ENCODE measurements around the gene TMBIM4.

DNA sequence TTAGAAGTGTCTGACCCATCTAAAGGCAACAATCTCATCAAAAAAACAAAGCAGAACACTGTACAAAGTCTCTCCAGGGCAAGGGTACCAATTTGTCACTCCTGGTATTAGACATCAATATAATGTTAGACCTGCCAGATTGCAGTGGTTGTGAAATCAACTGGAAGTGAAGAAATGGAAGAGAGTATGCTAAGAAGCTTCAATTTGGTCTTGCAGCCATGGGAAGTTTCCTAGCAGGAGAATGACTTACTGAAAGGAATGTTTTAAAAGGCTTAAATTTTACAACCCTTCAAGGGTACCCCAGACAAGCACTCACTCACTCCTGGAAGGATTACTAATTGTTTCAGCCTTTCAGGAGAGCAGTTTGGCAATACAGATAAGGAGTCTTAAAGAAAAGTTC, 58.2 kb downstream of the TMBIM4 start:
- TF ChIP-seq, protein P1, sequence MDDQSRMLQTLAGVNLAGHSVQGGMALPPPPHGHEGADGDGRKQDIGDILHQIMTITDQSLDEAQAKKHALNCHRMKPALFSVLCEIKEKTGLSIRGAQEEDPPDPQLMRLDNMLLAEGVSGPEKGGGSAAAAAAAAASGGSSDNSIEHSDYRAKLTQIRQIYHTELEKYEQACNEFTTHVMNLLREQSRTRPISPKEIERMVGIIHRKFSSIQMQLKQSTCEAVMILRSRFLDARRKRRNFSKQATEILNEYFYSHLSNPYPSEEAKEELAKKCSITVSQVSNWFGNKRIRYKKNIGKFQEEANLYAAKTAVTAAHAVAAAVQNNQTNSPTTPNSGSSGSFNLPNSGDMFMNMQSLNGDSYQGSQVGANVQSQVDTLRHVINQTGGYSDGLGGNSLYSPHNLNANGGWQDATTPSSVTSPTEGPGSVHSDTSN (IDR thresholded peaks at IDR 0.05): no peak
- TF ChIP-seq EP300 (IDR thresholded peaks at IDR 0.05; ENCODE audit: borderline replicate concordance in 1 of 2, low read depth in 1 of 2, low read length in 1 of 2): no peak
- TF ChIP-seq, protein P2, sequence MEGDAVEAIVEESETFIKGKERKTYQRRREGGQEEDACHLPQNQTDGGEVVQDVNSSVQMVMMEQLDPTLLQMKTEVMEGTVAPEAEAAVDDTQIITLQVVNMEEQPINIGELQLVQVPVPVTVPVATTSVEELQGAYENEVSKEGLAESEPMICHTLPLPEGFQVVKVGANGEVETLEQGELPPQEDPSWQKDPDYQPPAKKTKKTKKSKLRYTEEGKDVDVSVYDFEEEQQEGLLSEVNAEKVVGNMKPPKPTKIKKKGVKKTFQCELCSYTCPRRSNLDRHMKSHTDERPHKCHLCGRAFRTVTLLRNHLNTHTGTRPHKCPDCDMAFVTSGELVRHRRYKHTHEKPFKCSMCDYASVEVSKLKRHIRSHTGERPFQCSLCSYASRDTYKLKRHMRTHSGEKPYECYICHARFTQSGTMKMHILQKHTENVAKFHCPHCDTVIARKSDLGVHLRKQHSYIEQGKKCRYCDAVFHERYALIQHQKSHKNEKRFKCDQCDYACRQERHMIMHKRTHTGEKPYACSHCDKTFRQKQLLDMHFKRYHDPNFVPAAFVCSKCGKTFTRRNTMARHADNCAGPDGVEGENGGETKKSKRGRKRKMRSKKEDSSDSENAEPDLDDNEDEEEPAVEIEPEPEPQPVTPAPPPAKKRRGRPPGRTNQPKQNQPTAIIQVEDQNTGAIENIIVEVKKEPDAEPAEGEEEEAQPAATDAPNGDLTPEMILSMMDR (IDR thresholded peaks at IDR 0.05): no peak
